Measurements from ENCODE around the gene FBXO31.
"Not testable (repeated sequence)": the region's sequence is repeated elsewhere in the genome, so short reads cannot be mapped to it uniquely, and the experiment has no call there.

FBXO31 gene

DNA sequence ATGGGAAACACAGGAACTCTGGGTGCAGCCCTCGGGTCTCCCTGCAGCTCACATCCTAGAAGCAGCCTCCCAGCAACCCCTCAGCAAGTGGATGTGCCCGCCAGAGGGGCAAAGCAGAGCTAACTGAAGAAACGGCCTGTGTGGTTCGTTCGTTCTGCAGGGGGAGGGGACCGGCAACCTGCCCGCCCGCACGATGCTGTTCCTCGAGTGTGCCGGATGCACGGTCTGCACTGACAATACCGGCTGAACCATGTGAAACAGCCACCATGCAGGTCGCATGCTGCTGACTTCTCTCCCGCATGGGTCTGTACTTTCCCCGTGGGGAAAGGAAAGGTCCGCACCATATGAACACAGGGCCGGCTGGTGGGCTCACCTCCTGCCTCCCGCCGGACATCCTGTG is 41.1 kb downstream of the FBXO31 start:
- Histone ChIP-seq H3K27ac (ENCODE audit: low read depth, low read length) (no peak overlapping the region), H3K4me1 (ENCODE audit: control insufficient read depth, insufficient read depth, low read length, unreplicated experiment) (no peaks in the 10 kb centered on the region), H2AFZ (ENCODE audit: low read length, unreplicated experiment) (no peak overlapping the region), H3K27me3 (ENCODE audit: insufficient read depth, low read length) (no peaks in the 10 kb centered on the region), H3K79me2 (ENCODE audit: control insufficient read depth, insufficient read depth, low read length, unreplicated experiment) (peaks cover 3% of the 10 kb centered on the region), H3K4me3 (ENCODE audit: low read depth, low read length) (no peak overlapping the region), H3K36me3 (ENCODE audit: insufficient read depth, low read length) (peaks cover 3% of the 10 kb centered on the region; the same call in 1 of the 2 replicates)

DNA sequence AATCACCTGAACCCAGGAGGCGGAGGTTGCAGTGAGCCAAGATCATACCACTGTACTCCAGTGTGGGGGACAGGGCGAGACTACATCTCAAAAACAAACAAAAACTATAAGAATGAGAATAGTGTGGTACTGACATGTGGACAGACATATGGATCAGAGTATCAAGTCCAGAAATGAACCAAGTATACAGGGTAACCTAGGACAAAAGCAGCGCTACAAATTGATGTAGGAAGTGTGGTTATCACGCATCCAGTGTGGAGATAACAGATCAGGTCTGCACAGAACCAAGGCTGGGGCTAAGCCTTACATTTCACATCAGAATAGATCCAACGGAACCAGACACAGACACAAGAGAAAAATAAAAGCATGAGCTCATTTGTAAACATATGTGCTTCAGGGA is 43.4 kb downstream of the FBXO31 start:
- no peak overlapping the region for H3K4me3 ChIP-seq (ENCODE audit: low read depth, low read length)
- H3K4me1 ChIP-seq (ENCODE audit: control insufficient read depth, insufficient read depth, low read length, unreplicated experiment), result no peaks in the 10 kb centered on the region
- H3K27me3 ChIP-seq (ENCODE audit: insufficient read depth, low read length), result no peaks in the 10 kb centered on the region
- no peak overlapping the region for H3K27ac ChIP-seq (ENCODE audit: low read depth, low read length)
- peaks cover 3% of the 10 kb centered on the region for H3K79me2 ChIP-seq (ENCODE audit: control insufficient read depth, insufficient read depth, low read length, unreplicated experiment)
- no peak overlapping the region for H2AFZ ChIP-seq (ENCODE audit: low read length, unreplicated experiment)
- H3K36me3 ChIP-seq (ENCODE audit: insufficient read depth, low read length), result peaks cover 3% of the 10 kb centered on the region; the same call in 1 of the 2 replicates

DNA sequence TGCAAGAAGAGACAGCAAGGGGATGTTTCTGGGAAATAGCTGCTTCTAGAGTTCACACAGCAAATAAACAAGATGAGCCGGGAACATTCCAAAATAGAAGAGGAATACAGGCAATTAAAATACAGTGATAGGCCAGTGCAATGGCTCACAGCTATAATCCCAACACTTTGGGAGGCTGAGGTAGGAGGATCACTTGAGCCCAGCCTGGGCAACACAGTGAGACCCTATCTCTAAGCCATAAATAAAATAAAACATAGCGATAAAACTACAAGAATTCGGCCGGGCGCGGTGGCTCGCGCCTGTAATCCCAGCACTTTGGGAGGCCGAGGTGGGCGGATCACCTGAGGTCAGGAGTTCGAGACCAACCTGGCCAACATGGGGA is 43.9 kb downstream of the FBXO31 start:
- not testable (repeated sequence) for H3K79me2 ChIP-seq (ENCODE audit: control insufficient read depth, insufficient read depth, low read length, unreplicated experiment); H2AFZ ChIP-seq (ENCODE audit: low read length, unreplicated experiment); H3K27me3 ChIP-seq (ENCODE audit: insufficient read depth, low read length); H3K4me1 ChIP-seq (ENCODE audit: control insufficient read depth, insufficient read depth, low read length, unreplicated experiment); H3K4me3 ChIP-seq (ENCODE audit: low read depth, low read length); H3K27ac ChIP-seq (ENCODE audit: low read depth, low read length); H3K36me3 ChIP-seq (ENCODE audit: insufficient read depth, low read length)

DNA sequence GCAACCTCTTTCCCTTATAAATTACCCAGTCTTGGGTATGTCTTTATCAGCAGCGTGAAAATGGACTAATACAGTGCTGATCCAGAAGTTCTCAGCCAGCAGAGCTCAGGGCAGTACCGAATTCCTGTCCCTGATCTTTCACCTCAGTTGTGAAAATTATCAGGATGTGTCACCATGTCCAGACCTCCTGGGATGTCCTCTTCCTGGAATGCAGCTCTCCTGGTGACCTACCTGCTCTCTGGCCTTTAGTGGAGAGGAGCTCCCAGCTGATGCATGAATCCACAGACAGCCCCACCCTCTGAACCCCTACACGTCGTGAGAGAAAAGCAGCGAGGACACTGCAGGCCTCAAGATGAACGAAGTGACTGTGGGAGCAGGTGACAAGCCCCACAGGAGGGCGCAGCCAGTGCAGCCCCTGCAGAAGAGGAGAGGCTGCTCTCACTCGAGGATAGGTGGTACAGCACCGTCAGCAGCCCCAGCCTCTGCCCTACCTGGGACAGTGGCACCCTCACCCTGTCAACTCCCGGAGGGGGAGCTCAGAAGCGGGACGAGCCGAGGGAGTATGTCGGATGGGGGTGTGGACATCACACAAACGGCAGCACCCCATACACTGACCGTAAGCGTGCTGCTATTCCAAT is 44.4 kb downstream of the FBXO31 start:
- Histone ChIP-seq H3K27me3 (ENCODE audit: insufficient read depth, low read length) (no peaks in the 10 kb centered on the region), H2AFZ (ENCODE audit: low read length, unreplicated experiment) (no peak overlapping the region), H3K36me3 (ENCODE audit: insufficient read depth, low read length) (peaks cover 3% of the 10 kb centered on the region; the same call in 1 of the 2 replicates), H3K27ac (ENCODE audit: low read depth, low read length) (no peak overlapping the region), H3K79me2 (ENCODE audit: control insufficient read depth, insufficient read depth, low read length, unreplicated experiment) (peaks cover 3% of the 10 kb centered on the region), H3K4me1 (ENCODE audit: control insufficient read depth, insufficient read depth, low read length, unreplicated experiment) (no peaks in the 10 kb centered on the region), H3K4me3 (ENCODE audit: low read depth, low read length) (no peak overlapping the region)

DNA sequence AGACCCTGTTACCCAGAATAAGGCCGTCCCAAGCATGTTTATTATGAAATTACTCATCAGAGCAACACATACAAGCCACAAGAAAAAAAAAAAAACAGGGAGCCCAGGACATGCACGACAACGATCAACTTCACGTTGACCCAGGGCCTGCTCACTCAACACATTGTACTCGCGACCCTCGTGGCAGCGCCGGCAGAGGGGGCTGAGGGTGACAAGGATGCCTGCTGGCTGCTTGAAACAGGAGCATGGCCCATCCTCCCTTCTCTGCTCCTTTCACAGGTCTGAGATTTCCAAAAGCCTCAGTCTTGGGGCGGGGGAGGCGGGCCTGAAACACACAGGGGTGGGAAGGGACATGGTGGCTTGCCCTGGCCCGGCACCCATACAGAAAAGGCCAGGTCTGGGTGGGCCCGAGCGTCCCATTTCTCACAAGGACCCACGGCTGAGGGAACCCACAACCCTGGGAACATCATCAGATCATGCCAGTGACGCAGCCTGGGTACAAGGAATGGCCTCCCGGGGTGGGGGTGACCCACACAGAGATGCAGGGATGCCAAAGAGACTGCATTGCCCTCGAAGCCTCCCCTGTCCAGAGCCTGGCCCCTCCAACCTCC is 45.3 kb downstream of the FBXO31 start:
- Histone ChIP-seq H3K4me3 (ENCODE audit: low read depth, low read length) (no peak overlapping the region), H3K4me1 (ENCODE audit: control insufficient read depth, insufficient read depth, low read length, unreplicated experiment) (no peaks in the 10 kb centered on the region), H2AFZ (ENCODE audit: low read length, unreplicated experiment) (no peak overlapping the region), H3K27me3 (ENCODE audit: insufficient read depth, low read length) (no peaks in the 10 kb centered on the region), H3K27ac (ENCODE audit: low read depth, low read length) (no peak overlapping the region), H3K36me3 (ENCODE audit: insufficient read depth, low read length) (peaks cover 3% of the 10 kb centered on the region; the same call in 1 of the 2 replicates), H3K79me2 (ENCODE audit: control insufficient read depth, insufficient read depth, low read length, unreplicated experiment) (no peaks in the 10 kb centered on the region)

DNA sequence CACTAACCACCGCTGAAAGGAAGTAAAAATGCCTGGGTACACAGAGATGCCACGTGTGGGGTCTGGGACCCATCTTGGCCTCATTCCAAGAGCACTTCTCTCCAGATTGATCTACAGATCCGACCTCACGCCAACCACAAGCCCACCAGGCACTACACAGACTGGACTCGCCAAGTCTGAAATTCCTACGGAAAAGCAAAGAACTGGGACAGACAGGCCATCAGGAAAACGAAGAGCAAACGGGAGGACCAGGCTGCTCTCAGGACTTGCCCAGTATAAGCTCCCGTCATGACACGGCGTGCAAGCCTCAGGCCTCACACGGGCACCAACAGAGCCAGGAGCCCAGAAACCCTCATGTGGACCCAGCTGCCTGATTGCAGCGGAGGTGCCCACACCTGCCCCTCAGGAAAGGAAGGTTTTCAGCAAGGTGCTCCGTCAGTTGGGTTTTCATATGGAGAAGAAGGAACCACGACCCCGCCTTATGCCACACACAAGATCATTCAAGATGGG is 46.3 kb downstream of the FBXO31 start:
- no peak overlapping the region for H2AFZ ChIP-seq (ENCODE audit: low read length, unreplicated experiment)

DNA sequence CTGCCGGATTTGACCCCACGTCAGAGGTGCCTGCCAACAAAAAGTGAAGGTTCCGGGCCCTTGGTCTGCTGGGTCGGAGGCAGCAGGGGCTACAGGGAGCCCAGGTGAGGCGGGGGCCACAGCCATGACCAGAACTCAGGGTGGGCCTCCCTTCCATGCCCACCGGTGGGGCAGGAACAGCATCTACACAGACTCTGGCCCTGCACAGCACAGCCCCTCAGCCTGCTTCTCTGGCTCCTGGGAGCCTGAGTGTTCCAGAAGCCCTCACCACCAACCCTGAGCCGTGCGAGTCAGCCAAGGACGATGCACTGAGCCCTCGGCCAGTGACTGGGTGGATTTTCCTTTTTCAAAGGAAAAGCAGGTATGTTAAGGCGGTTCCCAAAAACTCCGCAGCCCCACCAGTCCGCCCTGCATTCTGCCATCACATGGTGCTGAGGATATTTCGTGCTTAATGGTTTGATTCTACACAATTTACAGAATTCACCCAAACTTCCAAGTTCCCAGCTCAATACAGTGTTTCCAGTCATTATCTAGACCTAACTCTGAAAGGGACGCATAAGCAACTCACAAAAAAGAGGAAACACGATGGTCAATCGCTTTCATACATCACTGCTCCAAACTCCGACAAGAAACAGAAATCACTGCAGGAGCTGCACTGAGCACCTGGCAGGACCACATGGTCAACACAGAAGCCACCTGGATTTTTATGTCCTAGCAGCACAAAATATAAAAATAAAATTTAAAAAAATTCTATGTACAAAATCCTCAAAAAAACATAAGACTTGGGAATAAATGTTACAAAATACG is 46.9 kb downstream of the FBXO31 start:
- no peaks in the 10 kb centered on the region for H3K4me1 ChIP-seq (ENCODE audit: control insufficient read depth, insufficient read depth, low read length, unreplicated experiment)
- no peak overlapping the region for H3K27ac ChIP-seq (ENCODE audit: low read depth, low read length)
- H3K27me3 ChIP-seq (ENCODE audit: insufficient read depth, low read length), result no peaks in the 10 kb centered on the region
- H2AFZ ChIP-seq (ENCODE audit: low read length, unreplicated experiment), result no peak overlapping the region
- H3K4me3 ChIP-seq (ENCODE audit: low read depth, low read length), result no peak overlapping the region
- peaks cover 3% of the 10 kb centered on the region; the same call in 1 of the 2 replicates for H3K36me3 ChIP-seq (ENCODE audit: insufficient read depth, low read length)
- H3K79me2 ChIP-seq (ENCODE audit: control insufficient read depth, insufficient read depth, low read length, unreplicated experiment), result no peaks in the 10 kb centered on the region

More for the DNA sequence above, 46.3 kb downstream of the FBXO31 start:
- Histone ChIP-seq H3K27me3 (ENCODE audit: insufficient read depth, low read length) (no peaks in the 10 kb centered on the region), H3K4me3 (ENCODE audit: low read depth, low read length) (no peak overlapping the region), H3K36me3 (ENCODE audit: insufficient read depth, low read length) (peaks cover 3% of the 10 kb centered on the region; the same call in 1 of the 2 replicates), H3K79me2 (ENCODE audit: control insufficient read depth, insufficient read depth, low read length, unreplicated experiment) (no peaks in the 10 kb centered on the region), H3K27ac (ENCODE audit: low read depth, low read length) (no peak overlapping the region), H3K4me1 (ENCODE audit: control insufficient read depth, insufficient read depth, low read length, unreplicated experiment) (no peaks in the 10 kb centered on the region)

DNA sequence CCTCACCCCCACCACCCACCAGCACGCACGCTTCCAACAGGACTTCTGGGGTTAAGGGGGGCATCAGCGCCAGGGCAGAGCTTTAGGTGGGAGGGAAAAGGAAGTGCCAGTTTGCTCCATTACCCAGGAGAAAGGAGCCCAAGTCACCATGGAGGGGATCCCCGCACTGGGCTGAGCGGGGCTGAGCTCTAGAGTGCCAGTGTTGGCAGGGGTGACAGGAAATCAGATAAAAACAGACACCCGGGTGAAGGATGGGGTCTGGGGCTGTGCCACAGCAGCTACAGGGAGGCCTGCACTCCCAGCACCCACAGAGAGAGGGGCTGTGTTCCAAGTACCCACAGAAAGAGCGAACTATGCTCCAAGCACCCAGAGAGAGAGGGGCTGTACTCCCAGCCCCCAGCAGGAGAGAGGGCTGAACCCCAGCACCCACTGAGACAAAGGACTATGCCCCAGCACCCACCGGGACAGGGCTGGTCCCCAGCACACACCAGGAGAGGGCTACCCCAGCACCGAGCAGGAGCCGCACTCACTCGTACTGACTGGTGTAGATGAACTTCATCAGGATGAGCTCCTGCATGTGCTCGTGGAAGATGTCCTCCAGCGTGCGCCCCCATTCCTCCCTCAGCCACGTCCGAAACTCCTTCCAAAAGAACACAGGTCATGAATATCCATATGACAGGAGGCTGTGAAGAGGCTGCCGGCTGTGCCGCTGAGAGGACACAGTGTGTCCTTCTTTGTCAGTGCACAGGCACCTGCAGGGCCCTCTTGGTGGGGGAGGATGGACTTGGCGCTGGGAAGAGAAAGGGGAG is 47.7 kb downstream of the FBXO31 start:
- Histone ChIP-seq H3K27ac (ENCODE audit: low read depth, low read length) (no peak overlapping the region), H3K27me3 (ENCODE audit: insufficient read depth, low read length) (no peaks in the 10 kb centered on the region), H2AFZ (ENCODE audit: low read length, unreplicated experiment) (no peak overlapping the region), H3K79me2 (ENCODE audit: control insufficient read depth, insufficient read depth, low read length, unreplicated experiment) (no peaks in the 10 kb centered on the region), H3K4me3 (ENCODE audit: low read depth, low read length) (no peak overlapping the region), H3K36me3 (ENCODE audit: insufficient read depth, low read length) (peaks cover 3% of the 10 kb centered on the region; the same call in 1 of the 2 replicates), H3K4me1 (ENCODE audit: control insufficient read depth, insufficient read depth, low read length, unreplicated experiment) (no peaks in the 10 kb centered on the region)

DNA sequence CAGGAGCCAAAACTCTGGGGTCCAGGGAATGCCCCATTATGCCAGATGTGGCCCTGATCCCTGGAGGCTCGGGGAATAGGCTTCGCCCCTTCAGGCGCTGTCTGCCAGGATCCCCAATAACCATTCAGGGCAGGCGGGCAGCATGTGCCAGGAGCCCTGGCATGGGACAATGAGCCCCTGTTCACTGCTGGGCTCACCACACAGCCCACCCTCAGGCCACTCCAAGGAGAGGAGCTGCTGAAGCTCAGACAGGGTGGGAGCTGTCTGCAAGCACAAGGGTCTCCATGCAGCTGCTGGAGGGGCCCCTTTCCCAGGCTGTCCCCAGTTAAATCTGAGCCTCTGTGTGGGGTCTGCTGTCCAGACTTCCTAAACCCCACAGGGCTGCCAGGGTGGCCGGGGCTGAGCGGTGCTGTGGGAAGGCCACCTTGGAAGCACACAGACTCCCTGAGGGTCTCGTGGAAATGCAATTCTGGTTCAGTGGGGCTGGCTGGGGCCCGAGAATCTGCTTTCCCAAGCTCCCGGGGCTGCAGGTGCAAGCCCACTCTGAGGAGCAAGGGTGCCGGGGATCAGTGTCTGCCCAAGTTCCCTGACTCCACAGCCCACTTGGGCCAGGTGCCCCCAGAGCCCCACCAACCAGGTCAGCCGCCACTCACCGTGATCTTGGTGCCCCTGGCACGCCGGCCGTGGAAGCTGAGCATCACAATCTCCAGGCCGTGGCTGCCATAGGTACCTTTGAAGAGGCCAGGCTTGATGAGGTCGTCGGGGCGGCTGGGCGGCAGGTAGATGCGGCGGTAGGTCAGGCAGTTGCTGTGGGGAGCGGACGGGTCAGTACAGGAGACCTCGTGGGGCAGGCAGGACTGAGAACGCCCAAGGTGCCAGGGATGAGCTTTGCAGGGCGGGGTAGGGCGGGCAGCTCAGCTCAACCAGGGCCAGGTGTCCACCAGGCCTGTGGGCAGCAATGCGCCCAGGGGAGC is 48.6 kb downstream of the FBXO31 start:
- Histone ChIP-seq H3K27ac (ENCODE audit: low read depth, low read length) (no peak overlapping the region), H3K4me1 (ENCODE audit: control insufficient read depth, insufficient read depth, low read length, unreplicated experiment) (no peaks in the 10 kb centered on the region), H3K27me3 (ENCODE audit: insufficient read depth, low read length) (no peaks in the 10 kb centered on the region), H2AFZ (ENCODE audit: low read length, unreplicated experiment) (no peak overlapping the region), H3K4me3 (ENCODE audit: low read depth, low read length) (no peak overlapping the region), H3K36me3 (ENCODE audit: insufficient read depth, low read length) (peaks cover 3% of the 10 kb centered on the region; the same call in 1 of the 2 replicates), H3K79me2 (ENCODE audit: control insufficient read depth, insufficient read depth, low read length, unreplicated experiment) (no peaks in the 10 kb centered on the region)
